Fibroblast of lung (primary cell): Measurements from ENCODE around the gene HBA2. TPM values are rescaled to one million over a fixed set of nuclear protein-coding genes. Genes with fewer than 3 reads are reported as not detected.

ENCODE experiments used
- DNase-seq, 2 donors: peaks; one replicate each; pipeline versions ENCODE4 v3.0.0 to v3.0.0-alpha.2; 2010; ENCODE audit warnings: low read depth in 2 of 2
- H2AFZ ChIP-seq: 2 replicates; pipeline ENCODE4 v1.5.1; 2012; ENCODE audit warnings: low read length, control low read depth, inconsistent platforms
- H3K27ac ChIP-seq: 2 replicates; pipeline ENCODE4 v1.5.1; 2011; ENCODE audit warnings: low read length, control low read depth; ENCODE audit not compliant: insufficient read depth
- H3K27me3 ChIP-seq: 2 replicates; pipeline ENCODE4 v1.5.1; 2011; ENCODE audit warnings: mild to moderate bottlenecking, low read length; ENCODE audit not compliant: control insufficient read depth, insufficient read depth
- H3K36me3 ChIP-seq: 2 replicates; pipeline ENCODE4 v1.5.1; 2011; ENCODE audit warnings: low read length; ENCODE audit not compliant: control insufficient read depth, insufficient read depth
- H3K4me1 ChIP-seq: 2 replicates; pipeline ENCODE4 v1.5.1; 2011; ENCODE audit warnings: low read length; ENCODE audit not compliant: control insufficient read depth, insufficient read depth; ENCODE audit errors: extremely low read depth
- H3K4me2 ChIP-seq: 2 replicates; pipeline ENCODE4 v1.5.1; 2011; ENCODE audit warnings: low read length, control low read depth; ENCODE audit not compliant: insufficient read depth; ENCODE audit errors: extremely low read depth
- H3K4me3 ChIP-seq, 4 experiments: fragments of 200-600 bp in 1 of 4; sonication (generic) in 1 of 4; replicated peaks in 1 of 4; 2 replicates each; pipeline ENCODE4 v1.5.1; 2011 to 2016; ENCODE audit warnings: low read length in 4 of 4, low read depth in 3 of 4, mild to moderate bottlenecking in 3 of 4, control low read depth in 2 of 4, inconsistent platforms in 1 of 4, mixed read lengths in 1 of 4; ENCODE audit not compliant: insufficient read depth in 1 of 4; ENCODE audit errors: control extremely low read depth in 1 of 4
- H3K79me2 ChIP-seq: 2 replicates; pipeline ENCODE4 v1.5.1; 2012; ENCODE audit warnings: mild to moderate bottlenecking, low read length, inconsistent platforms; ENCODE audit not compliant: control insufficient read depth, insufficient read depth
- H3K9ac ChIP-seq: 2 replicates; pipeline ENCODE4 v1.5.1; 2011; ENCODE audit warnings: mild to moderate bottlenecking, low read length, control low read depth; ENCODE audit not compliant: insufficient read depth
- H3K9me3 ChIP-seq: 2 replicates; pipeline ENCODE4 v1.5.1; 2012; ENCODE audit warnings: low read depth, low read length; ENCODE audit not compliant: control insufficient read depth, insufficient read depth
- H4K20me1 ChIP-seq: 2 replicates; pipeline ENCODE4 v1.5.1; 2011; ENCODE audit warnings: low read length; ENCODE audit not compliant: control insufficient read depth, insufficient read depth; ENCODE audit errors: extremely low read depth
- CTCF ChIP-seq, 2 donors: IDR thresholded peaks in 1 of 2; conservative IDR thresholded peaks in 1 of 2; 1 replicate in 1 of 2; 2 replicates in 1 of 2; pipeline ENCODE4 v1.5.1; 2011 to 2012; ENCODE audit warnings: low read length in 2 of 2, control low read depth in 1 of 2, inconsistent platforms in 1 of 2, low read depth in 1 of 2, mild to moderate bottlenecking in 1 of 2
- EZH2 ChIP-seq: IDR thresholded peaks from 2 replicates; pipeline ENCODE4 v1.5.1; 2012; ENCODE audit warnings: low read length, control low read depth, mild to moderate bottlenecking; ENCODE audit errors: missing control alignments
- polyA plus RNA-seq, 2 donors: library from polyadenylated mRNA; depleted of rRNA in 1 of 2; stranded (reverse) in 1 of 2; unstranded in 1 of 2; fragments of >200 nt; gene quantifications; 2 replicates each; pipeline ENCODE4 v1.2.1, GENCODE V29; 2011 to 2012; ENCODE audit warnings: missing spikeins in 1 of 2
- total RNA-seq: library from RNA; depleted of rRNA; stranded (reverse); fragments of >200 nt; gene quantifications from 2 replicates; pipeline ENCODE4 v1.2.1, GENCODE V29; 2014

HBA2 gene
- total and polyA plus RNA-seq, 2 donors (not counting 1 experiment from before 2014, with no cell fraction given) = not detected

- no peaks in the 10 kb centered on the region for H3K27me3 ChIP-seq
- no peak overlapping the region for H3K4me2 ChIP-seq
- no peaks in the 10 kb centered on the region for H3K79me2 ChIP-seq
- no peak overlapping the region for H3K9ac ChIP-seq
- H3K4me1 ChIP-seq = peaks cover 6% of the 10 kb centered on the region
- no peaks in the 10 kb centered on the region for H4K20me1 ChIP-seq
- H3K4me3 ChIP-seq = no peak overlapping the region
- H3K27ac ChIP-seq = no peak overlapping the region
- no peak for DNase-seq
- TF ChIP-seq CTCF (conservative IDR thresholded peaks at IDR 0.05 in 1 of 2, IDR thresholded peaks at IDR 0.05 in 1 of 2; ENCODE audit: low read depth in 1 of 2, low read length in 2 of 2) = no peak
- no peak for TF ChIP-seq EZH2
- no peaks in the 10 kb centered on the region for H3K9me3 ChIP-seq
- H3K36me3 ChIP-seq = peaks cover 18% of the 10 kb centered on the region
- H2AFZ ChIP-seq = no peak overlapping the region
These were observed 13.0 kb downstream of the HBA2 start for GRCh38 chr16:185691-186090.

- H2AFZ ChIP-seq = no peak overlapping the region
- no peak for DNase-seq
- H3K4me3 ChIP-seq = no peak overlapping the region
- no peaks in the 10 kb centered on the region for H3K27me3 ChIP-seq
- H3K9me3 ChIP-seq = no peaks in the 10 kb centered on the region
- no peaks in the 10 kb centered on the region for H3K4me1 ChIP-seq
- H3K9ac ChIP-seq = no peak overlapping the region
- no peak overlapping the region for H3K27ac ChIP-seq
- H3K36me3 ChIP-seq = peaks cover 26% of the 10 kb centered on the region
- TF ChIP-seq CTCF (conservative IDR thresholded peaks at IDR 0.05 in 1 of 2, IDR thresholded peaks at IDR 0.05 in 1 of 2; ENCODE audit: low read depth in 1 of 2, low read length in 2 of 2) (no peak), EZH2 (no peak)
- H3K79me2 ChIP-seq = no peaks in the 10 kb centered on the region
- H3K4me2 ChIP-seq = no peak overlapping the region
- H4K20me1 ChIP-seq = no peaks in the 10 kb centered on the region
These were observed 14.7 kb downstream of the HBA2 start for GRCh38 chr16:187330-187729.

GRCh38 chr16:188674-189073 lies 16.0 kb downstream of the HBA2 start:
- H3K9ac ChIP-seq = no peak overlapping the region
- no peaks in the 10 kb centered on the region for H3K9me3 ChIP-seq
- no peak for TF ChIP-seq CTCF (conservative IDR thresholded peaks at IDR 0.05 in 1 of 2, IDR thresholded peaks at IDR 0.05 in 1 of 2; ENCODE audit: low read depth in 1 of 2, low read length in 2 of 2)
- TF ChIP-seq EZH2 = no peak
- no peak overlapping the region for H3K4me3 ChIP-seq
- H2AFZ ChIP-seq = no peak overlapping the region
- no peaks in the 10 kb centered on the region for H4K20me1 ChIP-seq
- H3K27me3 ChIP-seq = no peaks in the 10 kb centered on the region
- peaks cover 26% of the 10 kb centered on the region for H3K36me3 ChIP-seq
- H3K4me2 ChIP-seq = no peak overlapping the region
- no peaks in the 10 kb centered on the region for H3K79me2 ChIP-seq
- DNase-seq = no peak
- no peaks in the 10 kb centered on the region for H3K4me1 ChIP-seq
- H3K27ac ChIP-seq = no peak overlapping the region
